HUES64 (cell line): Measurements from ENCODE around the gene GAB2.

Experiments used
- H3K27ac ChIP-seq: 2 replicates; pipeline ENCODE4 v1.7.0; 2013; ENCODE audit warnings: low read depth, low read length, inconsistent platforms
- H3K27me3 ChIP-seq: 2 replicates; pipeline ENCODE4 v1.6.1; 2013; ENCODE audit warnings: mild to moderate bottlenecking, low read length; ENCODE audit not compliant: insufficient read depth
- H3K36me3 ChIP-seq: 2 replicates; pipeline ENCODE4 v1.6.1; 2013; ENCODE audit warnings: mild to moderate bottlenecking, low read length; ENCODE audit not compliant: insufficient read depth
- H3K4me1 ChIP-seq: 2 replicates; pipeline ENCODE4 v1.6.1; 2013; ENCODE audit warnings: mild to moderate bottlenecking, low read length, moderate library complexity; ENCODE audit not compliant: insufficient read depth
- H3K4me3 ChIP-seq: 2 replicates; pipeline ENCODE4 v1.5.1; 2013; ENCODE audit warnings: mild to moderate bottlenecking, low read length, moderate library complexity
- H3K9ac ChIP-seq: 2 replicates; pipeline ENCODE4 v1.6.1; 2013; ENCODE audit warnings: mild to moderate bottlenecking, low read depth, low read length
- H3K9me3 ChIP-seq: 2 replicates; pipeline ENCODE4 v1.6.1; 2013; ENCODE audit warnings: low read depth, low read length; ENCODE audit not compliant: insufficient read depth
- WGBS: fragments of 150-250, 120-280 bp; methylation state at CpG from one replicate; pipeline ENCODE4 v1.1.7; 2013; ENCODE audit warnings: missing lambda C conversion rate; 5-methylcytosine and 5-hydroxymethylcytosine counted together

GAB2 gene

GRCh38 chr11:78216571-78217287 is 200.9 kb downstream of the GAB2 start:
- 89% methylated on average over 5 of the region's 5 CpGs for WGBS
- Histone ChIP-seq H3K4me3 (no peak overlapping the region), H3K36me3 (peaks cover 40% of the 10 kb centered on the region), H3K9me3 (no peaks in the 10 kb centered on the region), H3K27ac (no peak overlapping the region), H3K4me1 (no peaks in the 10 kb centered on the region), H3K27me3 (no peaks in the 10 kb centered on the region), H3K9ac (no peak overlapping the region)

- peaks cover 33% of the 10 kb centered on the region for H3K36me3 ChIP-seq
These were observed 201.6 kb downstream of the GAB2 start for GRCh38 chr11:78216021-78216420.

GRCh38 chr11:78214331-78215194 is 203.1 kb downstream of the GAB2 start:
- H3K4me1 ChIP-seq, result no peaks in the 10 kb centered on the region
- H3K27me3 ChIP-seq, result no peaks in the 10 kb centered on the region
- H3K9me3 ChIP-seq, result no peaks in the 10 kb centered on the region
- H3K27ac ChIP-seq, result no peak overlapping the region
- 92% methylated on average over 10 of the region's 12 CpGs for WGBS
- no peak overlapping the region for H3K9ac ChIP-seq
- H3K4me3 ChIP-seq, result no peak overlapping the region
- H3K36me3 ChIP-seq, result peaks cover 28% of the 10 kb centered on the region

More at GRCh38 chr11:78216021-78216420, 201.6 kb downstream of the GAB2 start:
- Histone ChIP-seq H3K27me3 (no peaks in the 10 kb centered on the region), H3K27ac (no peak overlapping the region), H3K9me3 (no peaks in the 10 kb centered on the region), H3K9ac (no peak overlapping the region), H3K4me3 (no peak overlapping the region), H3K4me1 (no peaks in the 10 kb centered on the region)
- 91% methylated on average over 2 of the region's 3 CpGs for WGBS

GRCh38 chr11:78213526-78214330 is 203.9 kb downstream of the GAB2 start:
- WGBS, result 94% methylated on average over 8 of the region's 8 CpGs
- Histone ChIP-seq H3K27ac (no peak overlapping the region), H3K36me3 (peaks cover 21% of the 10 kb centered on the region), H3K9me3 (no peaks in the 10 kb centered on the region), H3K4me1 (no peaks in the 10 kb centered on the region), H3K27me3 (no peaks in the 10 kb centered on the region), H3K9ac (no peak overlapping the region), H3K4me3 (no peak overlapping the region)

- Histone ChIP-seq H3K4me1 (no peaks in the 10 kb centered on the region), H3K36me3 (peaks cover 18% of the 10 kb centered on the region), H3K9me3 (no peaks in the 10 kb centered on the region), H3K9ac (no peak overlapping the region), H3K27ac (no peak overlapping the region), H3K27me3 (no peaks in the 10 kb centered on the region), H3K4me3 (no peak overlapping the region)
- WGBS, result 94% methylated on average over 11 of the region's 11 CpGs
These were observed 204.8 kb downstream of the GAB2 start for GRCh38 chr11:78212586-78213371.

- Histone ChIP-seq H3K36me3 (peaks cover 15% of the 10 kb centered on the region), H3K4me1 (no peaks in the 10 kb centered on the region), H3K9ac (no peak overlapping the region), H3K27me3 (no peaks in the 10 kb centered on the region), H3K27ac (no peak overlapping the region), H3K9me3 (no peaks in the 10 kb centered on the region), H3K4me3 (no peak overlapping the region)
- WGBS, result 97% methylated on average over 5 of the region's 5 CpGs
These were observed 206.1 kb downstream of the GAB2 start for GRCh38 chr11:78211565-78211964.

- 91% methylated on average over 31 of the region's 31 CpGs for WGBS
- H3K27ac ChIP-seq, result no peak overlapping the region
These were observed 207.5 kb downstream of the GAB2 start for GRCh38 chr11:78210000-78210608.

GRCh38 chr11:78209478-78209877 is 208.1 kb downstream of the GAB2 start:
- Histone ChIP-seq H3K9me3 (no peaks in the 10 kb centered on the region), H3K27ac (no peak overlapping the region), H3K4me3 (no peak overlapping the region), H3K4me1 (no peaks in the 10 kb centered on the region), H3K9ac (no peak overlapping the region), H3K36me3 (peaks cover 8% of the 10 kb centered on the region; the same call in 1 of the 2 replicates), H3K27me3 (no peaks in the 10 kb centered on the region)
- WGBS, result 92% methylated on average over 18 of the region's 18 CpGs

More at GRCh38 chr11:78210000-78210608, 207.5 kb downstream of the GAB2 start:
- H3K9me3 ChIP-seq, result no peaks in the 10 kb centered on the region
- no peak overlapping the region for H3K9ac ChIP-seq
- no peaks in the 10 kb centered on the region for H3K4me1 ChIP-seq
- H3K36me3 ChIP-seq, result peaks cover 13% of the 10 kb centered on the region
- no peaks in the 10 kb centered on the region for H3K27me3 ChIP-seq
- no peak overlapping the region for H3K4me3 ChIP-seq

GRCh38 chr11:78208257-78209165 is 209.1 kb downstream of the GAB2 start:
- Histone ChIP-seq H3K4me1 (no peaks in the 10 kb centered on the region), H3K27me3 (no peaks in the 10 kb centered on the region), H3K9me3 (no peaks in the 10 kb centered on the region), H3K36me3 (peaks cover 7% of the 10 kb centered on the region; the same call in 1 of the 2 replicates), H3K27ac (no peak overlapping the region), H3K9ac (no peak overlapping the region), H3K4me3 (no peak overlapping the region)
- 92% methylated on average over 16 of the region's 16 CpGs for WGBS
